DOHH2 (cell line): ENCODE data around the gene LRRC41.
"Not testable (repeated sequence)": the region's sequence is repeated elsewhere in the genome, so short reads cannot be mapped to it uniquely, and the experiment has no call there.

Experiments
- EZH2phosphoT487 ChIP-seq: fragments of 200-600 bp; sonication (generic); IDR thresholded peaks from 2 replicates; pipeline ENCODE4 v1.6.1; 2017; ENCODE audit warnings: borderline replicate concordance, mild to moderate bottlenecking, antibody characterized with exemption, low read length, moderate library complexity, mixed read lengths
- TF ChIP-seq, protein P1 (sequence below): fragments of 200-600 bp; sonication (generic); IDR thresholded peaks from one replicate; pipeline ENCODE4 v1.5.1; 2014; ENCODE audit warnings: antibody characterized with exemption, mild to moderate bottlenecking, low read depth, low read length; ENCODE audit not compliant: poor library complexity, severe bottlenecking

DNA sequence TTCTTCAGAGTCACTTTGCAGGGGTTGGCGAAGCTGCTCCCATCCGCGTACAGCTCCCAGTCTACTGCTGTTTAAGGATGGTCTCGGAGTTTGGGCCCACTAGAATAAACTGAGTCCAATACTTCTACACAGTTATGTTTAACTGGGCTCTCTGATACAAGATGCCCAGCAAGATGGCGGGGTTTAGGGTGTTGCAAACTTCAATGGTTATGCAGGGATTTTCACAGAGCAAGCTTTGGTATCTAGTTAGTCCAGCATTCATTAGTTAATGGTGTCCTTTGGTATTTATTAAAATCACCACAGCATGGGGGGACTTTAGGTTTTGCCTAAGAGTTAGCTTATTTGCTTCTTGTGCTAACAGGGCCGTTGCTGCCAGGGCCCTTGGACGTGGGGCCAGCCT is 24.8 kb upstream of the LRRC41 start:
- TF ChIP-seq, protein P1, sequence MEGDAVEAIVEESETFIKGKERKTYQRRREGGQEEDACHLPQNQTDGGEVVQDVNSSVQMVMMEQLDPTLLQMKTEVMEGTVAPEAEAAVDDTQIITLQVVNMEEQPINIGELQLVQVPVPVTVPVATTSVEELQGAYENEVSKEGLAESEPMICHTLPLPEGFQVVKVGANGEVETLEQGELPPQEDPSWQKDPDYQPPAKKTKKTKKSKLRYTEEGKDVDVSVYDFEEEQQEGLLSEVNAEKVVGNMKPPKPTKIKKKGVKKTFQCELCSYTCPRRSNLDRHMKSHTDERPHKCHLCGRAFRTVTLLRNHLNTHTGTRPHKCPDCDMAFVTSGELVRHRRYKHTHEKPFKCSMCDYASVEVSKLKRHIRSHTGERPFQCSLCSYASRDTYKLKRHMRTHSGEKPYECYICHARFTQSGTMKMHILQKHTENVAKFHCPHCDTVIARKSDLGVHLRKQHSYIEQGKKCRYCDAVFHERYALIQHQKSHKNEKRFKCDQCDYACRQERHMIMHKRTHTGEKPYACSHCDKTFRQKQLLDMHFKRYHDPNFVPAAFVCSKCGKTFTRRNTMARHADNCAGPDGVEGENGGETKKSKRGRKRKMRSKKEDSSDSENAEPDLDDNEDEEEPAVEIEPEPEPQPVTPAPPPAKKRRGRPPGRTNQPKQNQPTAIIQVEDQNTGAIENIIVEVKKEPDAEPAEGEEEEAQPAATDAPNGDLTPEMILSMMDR = not testable (repeated sequence)
- TF ChIP-seq EZH2phosphoT487 = not testable (repeated sequence)
